Activated naive CD8-positive, alpha-beta T cell treated with anti-CD3 and anti-CD28 coated beads, Interleukin-2, amount 50 U/mL, for 24 hours (primary cell): ENCODE results near the gene AGPAT4.

Source experiments
- ATAC-seq: fragments of 150-1000 bp; cut with Tn5 transposase; one replicate; pipeline ENCODE4 v1.10.0; 2021
- DNase-seq: peaks from one replicate; pipeline ENCODE4 v3.0.0; 2021
- H3K27ac Mint-ChIP-seq: one replicate; pipeline ENCODE4 v1.8.0; 2021; ENCODE audit warnings: mild to moderate bottlenecking, mixed read lengths
- H3K27me3 Mint-ChIP-seq: one replicate; pipeline ENCODE4 v1.8.0; 2021; ENCODE audit warnings: mixed read lengths
- H3K36me3 Mint-ChIP-seq: one replicate; pipeline ENCODE4 v1.8.0; 2021; ENCODE audit warnings: low read depth, mixed read lengths
- H3K4me1 Mint-ChIP-seq: one replicate; pipeline ENCODE4 v1.8.0; 2021; ENCODE audit warnings: mixed read lengths
- H3K4me3 Mint-ChIP-seq: one replicate; pipeline ENCODE4 v1.8.0; 2021; ENCODE audit warnings: mild to moderate bottlenecking, moderate library complexity, mixed read lengths
- H3K9me3 Mint-ChIP-seq: one replicate; pipeline ENCODE4 v1.8.0; 2021; ENCODE audit warnings: mixed read lengths

Gene AGPAT4

GRCh38 chr6:161171207-161171606 is 102.7 kb downstream of the AGPAT4 start:
- no peak for ATAC-seq
- Mint-ChIP-seq H3K9me3 (peaks cover 4% of the 10 kb centered on the region), H3K4me1 (peaks cover 10% of the 10 kb centered on the region), H3K36me3 (peaks cover 3% of the 10 kb centered on the region), H3K27me3 (no peaks in the 10 kb centered on the region), H3K27ac (no peak overlapping the region), H3K4me3 (no peak overlapping the region)
- DNase-seq: no peak

DNA sequence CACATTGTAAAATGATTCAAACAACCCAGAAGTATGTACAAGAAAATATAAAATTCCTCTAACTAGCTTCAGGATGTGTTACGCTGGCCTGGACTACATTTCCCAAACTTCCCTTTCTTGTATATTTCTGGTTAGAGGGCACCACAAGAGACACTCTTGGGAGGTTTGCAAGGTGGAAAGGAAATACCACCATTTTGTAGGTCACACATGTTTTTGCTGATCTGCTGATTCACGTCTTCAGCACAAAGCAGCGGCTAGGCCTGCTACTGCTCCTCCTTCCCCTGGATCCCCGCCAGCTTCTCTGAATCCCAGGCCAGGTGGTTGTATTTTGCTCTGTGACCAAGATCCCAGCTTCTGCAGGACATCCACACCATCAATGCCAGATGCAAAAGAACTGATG is 104.2 kb downstream of the AGPAT4 start:
- peaks cover 10% of the 10 kb centered on the region for H3K4me1 Mint-ChIP-seq
- H3K27me3 Mint-ChIP-seq: no peaks in the 10 kb centered on the region
- no peak for DNase-seq
- peaks cover 4% of the 10 kb centered on the region for H3K9me3 Mint-ChIP-seq
- H3K36me3 Mint-ChIP-seq: peaks cover 14% of the 10 kb centered on the region
- no peak overlapping the region for H3K27ac Mint-ChIP-seq
- ATAC-seq: no peak
- H3K4me3 Mint-ChIP-seq: no peak overlapping the region

GRCh38 chr6:161169035-161169434 is 104.8 kb downstream of the AGPAT4 start:
- ATAC-seq (no peak), DNase-seq (no peak)
- Mint-ChIP-seq H3K36me3 (peaks cover 14% of the 10 kb centered on the region), H3K9me3 (peaks cover 4% of the 10 kb centered on the region), H3K4me3 (no peak overlapping the region), H3K27ac (no peak overlapping the region), H3K4me1 (peaks cover 10% of the 10 kb centered on the region), H3K27me3 (no peaks in the 10 kb centered on the region)

DNA sequence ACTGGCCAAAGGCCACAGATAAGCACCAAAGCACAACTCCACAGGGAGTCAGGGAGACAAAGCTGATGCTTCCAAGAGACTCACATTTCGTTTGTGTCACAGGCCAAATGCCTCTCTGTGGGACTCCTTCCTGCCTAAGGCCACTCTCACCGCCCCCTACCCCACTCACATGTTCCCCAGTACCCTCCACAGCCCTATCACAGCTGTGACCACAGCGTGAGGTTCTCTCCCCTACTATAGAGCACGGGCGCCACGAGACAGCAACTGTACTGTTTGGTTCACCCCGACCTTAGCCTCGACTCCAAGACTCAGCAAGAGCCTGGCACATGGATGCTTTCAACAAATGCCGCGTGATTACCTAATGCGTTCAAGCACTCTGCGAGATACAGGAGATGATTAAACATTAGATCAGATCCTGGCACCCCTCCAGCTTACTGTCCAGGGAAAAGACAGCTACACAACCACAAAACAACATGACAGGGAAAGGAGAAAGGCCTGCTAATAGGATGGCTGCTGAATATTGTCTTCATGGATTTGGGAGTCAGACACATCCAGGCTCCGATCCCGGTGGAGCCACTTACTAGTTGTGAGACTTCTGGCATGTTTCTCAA is 105.5 kb downstream of the AGPAT4 start:
- Mint-ChIP-seq H3K9me3 (no peaks in the 10 kb centered on the region), H3K27me3 (no peaks in the 10 kb centered on the region), H3K36me3 (peaks cover 14% of the 10 kb centered on the region), H3K4me1 (peaks cover 10% of the 10 kb centered on the region), H3K4me3 (no peak overlapping the region), H3K27ac (no peak overlapping the region)
- DNase-seq (no peak), ATAC-seq (no peak)

GRCh38 chr6:161166677-161167076 is 107.2 kb downstream of the AGPAT4 start:
- no peaks in the 10 kb centered on the region for H3K9me3 Mint-ChIP-seq
- peaks cover 10% of the 10 kb centered on the region for H3K4me1 Mint-ChIP-seq
- no peak for DNase-seq
- H3K4me3 Mint-ChIP-seq: no peak overlapping the region
- peaks cover 18% of the 10 kb centered on the region for H3K36me3 Mint-ChIP-seq
- no peak for ATAC-seq
- H3K27ac Mint-ChIP-seq: no peak overlapping the region
- no peaks in the 10 kb centered on the region for H3K27me3 Mint-ChIP-seq

DNA sequence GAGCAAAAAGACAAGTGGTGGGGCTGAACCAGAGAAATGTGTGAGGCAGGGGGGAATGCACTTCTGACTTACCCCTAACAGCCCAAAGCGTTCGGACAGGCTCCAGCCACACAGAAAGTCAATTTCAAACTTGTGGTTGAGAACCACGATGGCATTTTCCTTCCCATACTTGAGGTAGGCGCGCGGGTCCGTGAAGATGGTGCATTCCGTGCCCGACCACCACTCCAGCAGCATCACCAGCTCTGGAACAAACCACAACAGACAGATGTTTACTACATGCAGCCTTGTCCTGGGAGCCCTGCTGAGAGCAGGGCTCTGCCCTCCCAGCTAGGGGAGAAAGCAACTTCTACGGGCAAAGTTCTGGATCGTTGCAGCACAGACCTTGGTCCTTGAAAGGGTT is 107.7 kb downstream of the AGPAT4 start:
- Mint-ChIP-seq H3K9me3 (no peaks in the 10 kb centered on the region), H3K27ac (no peak overlapping the region), H3K4me1 (peaks cover 10% of the 10 kb centered on the region), H3K27me3 (no peaks in the 10 kb centered on the region), H3K4me3 (no peak overlapping the region), H3K36me3 (peaks cover 18% of the 10 kb centered on the region)
- ATAC-seq: no peak
- DNase-seq: no peak

DNA sequence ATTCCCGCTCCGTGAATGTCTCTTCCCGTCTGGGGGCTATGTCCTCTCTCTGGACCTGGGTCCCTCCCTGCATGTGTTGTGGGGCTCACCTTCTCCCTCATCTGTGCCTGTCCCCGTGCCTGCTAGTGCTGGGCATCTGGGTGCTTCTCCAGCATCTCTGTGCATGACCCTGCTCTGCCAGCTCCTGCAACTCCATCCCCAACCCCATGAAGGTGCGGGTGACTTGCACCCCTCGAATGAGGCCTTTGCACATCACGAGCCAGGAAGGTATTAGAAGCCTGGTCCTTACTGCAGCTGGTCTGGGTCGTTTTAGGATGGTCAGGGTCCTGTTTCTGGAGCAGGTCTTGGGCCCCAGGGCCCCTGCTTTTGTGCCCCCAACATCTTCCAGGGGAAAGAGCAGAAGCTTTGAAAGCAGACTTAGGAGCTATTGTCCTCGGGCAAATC is 109.7 kb downstream of the AGPAT4 start:
- no peaks in the 10 kb centered on the region for H3K9me3 Mint-ChIP-seq
- H3K27me3 Mint-ChIP-seq: no peaks in the 10 kb centered on the region
- H3K4me3 Mint-ChIP-seq: no peak overlapping the region
- ATAC-seq (no peak), DNase-seq (no peak)
- H3K27ac Mint-ChIP-seq: no peak overlapping the region
- H3K4me1 Mint-ChIP-seq: no peaks in the 10 kb centered on the region
- peaks cover 19% of the 10 kb centered on the region for H3K36me3 Mint-ChIP-seq

DNA sequence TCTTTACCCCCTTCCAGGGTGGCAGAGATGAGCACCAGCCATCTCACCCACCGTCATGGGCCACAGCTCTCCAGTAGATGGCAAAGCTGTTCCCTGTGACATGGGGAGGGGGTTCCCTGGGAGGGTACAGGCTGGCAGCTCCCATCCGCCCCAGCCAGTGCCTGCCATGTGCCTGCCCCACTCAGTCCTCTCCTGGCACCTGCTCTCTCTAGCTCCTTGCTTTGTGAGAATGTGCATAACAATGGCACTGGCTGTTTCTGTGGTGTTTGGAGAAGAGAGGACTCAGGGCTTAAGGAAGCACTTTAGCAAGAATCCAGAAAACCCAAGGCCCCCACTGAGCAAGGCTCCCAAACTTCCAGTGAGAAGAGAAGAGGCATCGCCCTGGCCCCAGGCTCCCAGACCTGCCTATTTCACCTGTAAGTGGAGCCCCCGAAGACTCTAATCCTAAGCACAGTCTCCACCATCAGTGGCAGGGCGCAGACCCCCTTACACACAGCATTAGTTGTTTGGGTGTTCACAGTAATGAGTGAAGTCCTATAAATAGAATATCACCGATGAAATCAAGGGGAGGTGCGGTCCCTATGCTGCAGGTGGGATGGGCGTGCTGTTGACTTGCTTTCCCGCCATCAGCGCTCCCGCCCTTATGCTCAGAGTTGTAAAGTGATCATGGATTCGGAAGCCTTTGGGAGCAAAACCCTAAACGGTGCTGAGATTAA is 110.2 kb downstream of the AGPAT4 start:
- Mint-ChIP-seq H3K27me3 (no peaks in the 10 kb centered on the region), H3K9me3 (no peaks in the 10 kb centered on the region), H3K36me3 (peaks cover 19% of the 10 kb centered on the region), H3K4me1 (no peaks in the 10 kb centered on the region), H3K27ac (no peak overlapping the region), H3K4me3 (no peak overlapping the region)
- no peak for DNase-seq
- no peak for ATAC-seq

DNA sequence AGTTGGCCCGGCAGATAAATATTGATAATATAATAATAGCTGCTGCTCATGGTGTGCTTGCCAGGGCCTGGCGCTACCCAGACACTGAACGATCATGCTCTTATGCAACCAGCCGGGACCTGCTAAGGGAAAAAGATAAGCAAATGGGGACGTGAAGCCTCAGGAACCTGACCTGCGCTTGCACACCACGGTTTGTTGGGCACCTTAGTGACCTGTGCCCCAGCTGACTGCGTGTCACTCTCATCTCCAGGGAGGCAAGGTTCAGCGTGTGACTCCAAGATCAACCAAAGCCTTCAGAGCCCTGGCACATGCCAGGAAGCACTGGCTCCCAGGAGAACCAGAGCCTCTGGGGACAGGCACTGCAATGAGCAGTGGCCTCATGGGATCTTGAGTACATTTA is 111.1 kb downstream of the AGPAT4 start:
- no peak for DNase-seq
- no peak overlapping the region for H3K27ac Mint-ChIP-seq
- H3K36me3 Mint-ChIP-seq: peaks cover 22% of the 10 kb centered on the region
- ATAC-seq: no peak
- H3K4me1 Mint-ChIP-seq: no peaks in the 10 kb centered on the region
- H3K9me3 Mint-ChIP-seq: no peaks in the 10 kb centered on the region
- H3K27me3 Mint-ChIP-seq: no peaks in the 10 kb centered on the region
- H3K4me3 Mint-ChIP-seq: no peak overlapping the region

- Mint-ChIP-seq H3K27me3 (no peaks in the 10 kb centered on the region), H3K9me3 (peaks cover under 1% of the 10 kb centered on the region), H3K4me3 (no peak overlapping the region), H3K4me1 (no peaks in the 10 kb centered on the region), H3K36me3 (peaks cover 22% of the 10 kb centered on the region), H3K27ac (no peak overlapping the region)
- DNase-seq (no peak), ATAC-seq (no peak)
Measured at GRCh38 chr6:161161889-161162624, 111.8 kb downstream of the AGPAT4 start.

GRCh38 chr6:161161121-161161520 is 112.7 kb downstream of the AGPAT4 start:
- no peak for DNase-seq
- no peak overlapping the region for H3K4me3 Mint-ChIP-seq
- no peaks in the 10 kb centered on the region for H3K27me3 Mint-ChIP-seq
- no peak for ATAC-seq
- H3K4me1 Mint-ChIP-seq: no peaks in the 10 kb centered on the region
- no peak overlapping the region for H3K27ac Mint-ChIP-seq
- peaks cover 4% of the 10 kb centered on the region for H3K9me3 Mint-ChIP-seq
- H3K36me3 Mint-ChIP-seq: peaks cover 22% of the 10 kb centered on the region

- no peaks in the 10 kb centered on the region for H3K4me1 Mint-ChIP-seq
- ATAC-seq (no peak), DNase-seq (no peak)
- peaks cover 4% of the 10 kb centered on the region for H3K9me3 Mint-ChIP-seq
- no peak overlapping the region for H3K27ac Mint-ChIP-seq
- no peaks in the 10 kb centered on the region for H3K27me3 Mint-ChIP-seq
- H3K4me3 Mint-ChIP-seq: no peak overlapping the region
- peaks cover 6% of the 10 kb centered on the region for H3K36me3 Mint-ChIP-seq
Measured at GRCh38 chr6:161154796-161155335, 119.0 kb downstream of the AGPAT4 start.

GRCh38 chr6:161153725-161154124 is 120.1 kb downstream of the AGPAT4 start:
- ATAC-seq (no peak), DNase-seq (no peak)
- no peaks in the 10 kb centered on the region for H3K4me1 Mint-ChIP-seq
- no peak overlapping the region for H3K4me3 Mint-ChIP-seq
- H3K36me3 Mint-ChIP-seq: peaks cover 3% of the 10 kb centered on the region
- H3K27me3 Mint-ChIP-seq: no peaks in the 10 kb centered on the region
- no peak overlapping the region for H3K27ac Mint-ChIP-seq
- H3K9me3 Mint-ChIP-seq: peaks cover 4% of the 10 kb centered on the region

- H3K27ac Mint-ChIP-seq: no peak overlapping the region
- peaks cover 2% of the 10 kb centered on the region for H3K36me3 Mint-ChIP-seq
- no peaks in the 10 kb centered on the region for H3K4me1 Mint-ChIP-seq
- no peaks in the 10 kb centered on the region for H3K27me3 Mint-ChIP-seq
- H3K9me3 Mint-ChIP-seq: peaks cover 4% of the 10 kb centered on the region
- peak; percentile 47 for ATAC-seq
- H3K4me3 Mint-ChIP-seq: no peak overlapping the region
- peak; percentile 11 for DNase-seq
Measured at GRCh38 chr6:161152907-161153662, 120.8 kb downstream of the AGPAT4 start.
